Mononuclear cell (primary cell): Measurements from ENCODE around the gene C14orf132. TPM values are rescaled to one million over a fixed set of nuclear protein-coding genes. Genes with fewer than 3 reads are reported as not detected.

ENCODE experiments used
- H3K27me3 ChIP-seq: 2 replicates; pipeline ENCODE4 v1.6.0; 2011; ENCODE audit warnings: low read length, control low read depth; ENCODE audit not compliant: insufficient read depth
- H3K4me1 ChIP-seq: 2 replicates; pipeline ENCODE4 v1.5.1; 2011; ENCODE audit warnings: mild to moderate bottlenecking, low read length, control low read depth; ENCODE audit not compliant: insufficient read depth
- H3K4me3 ChIP-seq: 2 replicates; pipeline ENCODE4 v1.5.1; 2011; ENCODE audit warnings: mild to moderate bottlenecking, low read length, moderate library complexity
- H3K9me3 ChIP-seq: 2 replicates; pipeline ENCODE4 v1.5.1; 2011; ENCODE audit warnings: low read depth, mild to moderate bottlenecking, control low read depth, low read length
- total RNA-seq: library from RNA; depleted of rRNA; stranded (reverse); fragments of >200 nt; gene quantifications from one replicate; pipeline ENCODE4 v1.2.3, GENCODE V29; 2012

C14orf132 gene
- total RNA-seq, 1 donor, result 1.0 TPM

DNA sequence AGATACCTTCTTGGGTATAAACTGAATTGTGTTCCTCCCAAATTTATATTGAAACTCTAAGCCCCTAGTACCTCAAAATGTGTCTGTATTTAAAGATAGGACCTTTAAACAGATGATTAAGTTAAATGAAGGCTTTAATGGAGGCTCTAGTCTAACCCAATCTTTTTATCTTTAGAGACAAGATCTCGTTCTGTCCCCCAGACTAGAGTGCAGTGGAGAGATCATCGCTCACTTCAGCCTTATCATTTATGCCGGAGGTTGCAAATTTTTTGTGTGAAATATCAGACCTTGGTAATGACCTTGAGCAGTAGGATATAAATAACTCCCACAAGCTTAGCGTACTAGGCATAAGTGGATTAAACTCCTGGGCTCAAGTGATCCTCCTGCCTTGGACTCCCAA, 81.8 kb downstream of the C14orf132 start:
- H3K9me3 ChIP-seq, result no peaks in the 10 kb centered on the region
- H3K4me1 ChIP-seq, result peaks cover 5% of the 10 kb centered on the region
- H3K4me3 ChIP-seq, result no peak overlapping the region
- no peaks in the 10 kb centered on the region for H3K27me3 ChIP-seq

DNA sequence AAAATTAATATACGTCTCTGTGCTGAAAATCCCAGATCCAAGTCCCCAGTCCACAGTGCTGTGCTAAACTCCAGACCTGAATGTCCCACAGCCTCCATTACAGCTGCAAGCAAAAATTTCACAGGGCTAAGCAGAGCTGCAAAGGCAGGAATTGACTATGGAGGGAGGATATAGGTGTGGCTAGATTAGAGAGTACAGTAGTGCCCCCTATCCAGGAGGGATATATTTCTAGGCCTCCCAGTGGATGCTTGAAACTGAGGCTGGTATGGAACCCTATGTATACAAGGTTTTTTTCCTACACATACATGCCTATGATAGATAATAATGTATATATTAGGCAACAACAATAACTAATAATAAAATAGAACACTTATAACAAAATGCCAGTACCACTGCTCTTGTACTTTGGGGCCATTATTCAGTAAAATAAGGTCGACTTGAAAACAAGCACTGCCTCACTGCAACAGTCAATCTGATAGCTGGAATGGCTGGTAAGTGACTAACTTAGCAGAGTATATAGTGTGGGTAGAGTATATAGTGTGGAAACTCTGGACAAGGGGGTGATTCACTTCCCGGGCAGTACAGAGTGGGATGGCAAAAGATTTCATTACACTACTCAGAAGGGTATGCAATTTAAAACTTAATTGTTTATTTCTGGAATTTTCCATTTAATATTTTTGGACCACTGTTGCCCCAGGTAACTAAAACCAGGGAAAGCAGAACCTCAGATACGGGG, 82.7 kb downstream of the C14orf132 start:
- H3K27me3 ChIP-seq, result no peaks in the 10 kb centered on the region
- no peak overlapping the region for H3K4me3 ChIP-seq
- H3K9me3 ChIP-seq, result no peaks in the 10 kb centered on the region
- peaks cover 9% of the 10 kb centered on the region for H3K4me1 ChIP-seq

DNA sequence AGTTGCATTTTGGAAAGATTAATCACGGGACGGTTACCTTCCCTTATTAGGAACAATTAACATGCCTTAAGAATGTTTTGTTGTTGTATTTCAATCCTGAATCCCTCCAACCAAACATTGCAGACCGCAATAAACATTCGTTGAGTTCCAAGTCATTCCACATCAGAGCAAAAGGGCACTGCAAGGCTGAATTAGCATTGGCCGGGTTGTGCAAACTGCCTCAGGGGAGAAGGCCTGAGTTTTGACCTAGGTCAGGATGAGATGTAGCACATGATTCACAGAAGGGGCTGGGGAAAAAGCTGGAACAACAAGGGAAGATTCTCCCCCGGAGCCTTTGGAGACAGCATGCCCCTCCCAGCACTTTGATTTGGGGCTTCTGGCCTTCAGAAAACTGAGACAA, 83.3 kb downstream of the C14orf132 start:
- peaks cover 16% of the 10 kb centered on the region for H3K4me1 ChIP-seq
- no peak overlapping the region for H3K4me3 ChIP-seq
- no peaks in the 10 kb centered on the region for H3K27me3 ChIP-seq
- H3K9me3 ChIP-seq, result no peaks in the 10 kb centered on the region

DNA sequence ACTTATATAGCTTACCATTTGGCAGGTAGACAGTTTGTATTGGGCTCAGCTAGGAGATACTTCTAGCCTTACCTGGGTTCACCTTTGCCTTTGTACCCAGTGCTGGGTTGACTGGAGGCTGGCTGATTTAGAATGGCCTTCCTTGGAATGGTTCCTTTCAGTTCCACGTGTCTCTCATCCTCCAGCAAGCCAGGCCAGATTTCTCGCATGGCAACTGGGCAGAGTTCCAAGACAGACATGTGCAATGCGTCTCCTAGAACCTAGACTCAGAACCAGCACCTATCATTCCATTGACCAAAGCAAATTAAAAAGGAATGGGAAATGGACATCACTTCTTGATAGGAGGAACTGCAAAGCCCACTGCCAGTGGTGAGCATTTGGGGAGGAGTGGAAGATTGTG, 86.4 kb downstream of the C14orf132 start:
- no peak overlapping the region for H3K4me3 ChIP-seq
- H3K27me3 ChIP-seq, result no peaks in the 10 kb centered on the region
- no peaks in the 10 kb centered on the region for H3K9me3 ChIP-seq
- peaks cover 17% of the 10 kb centered on the region for H3K4me1 ChIP-seq

DNA sequence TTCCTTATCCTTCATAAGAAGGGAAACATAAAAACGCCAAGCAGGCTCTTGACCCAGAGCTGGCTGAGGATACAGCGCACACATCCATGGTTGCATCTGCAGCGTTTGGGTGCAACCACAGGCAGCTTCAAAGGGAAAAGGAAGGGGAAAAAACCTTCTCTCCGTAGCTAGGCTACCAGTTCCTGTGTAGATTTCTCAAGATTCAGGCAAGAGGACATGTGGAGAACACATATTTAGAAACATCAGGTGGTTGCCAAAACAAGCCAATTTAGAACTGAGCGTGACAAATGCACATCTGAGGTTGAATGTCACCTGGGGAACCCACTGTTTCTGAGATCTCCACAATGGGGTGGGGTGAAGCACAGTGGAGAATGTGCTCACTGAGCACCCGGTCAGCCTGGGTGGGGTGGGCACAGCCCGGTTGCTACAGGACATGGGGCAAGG, 87.2 kb downstream of the C14orf132 start:
- H3K27me3 ChIP-seq, result no peaks in the 10 kb centered on the region
- no peaks in the 10 kb centered on the region for H3K9me3 ChIP-seq
- H3K4me1 ChIP-seq, result peaks cover 17% of the 10 kb centered on the region
- no peak overlapping the region for H3K4me3 ChIP-seq

DNA sequence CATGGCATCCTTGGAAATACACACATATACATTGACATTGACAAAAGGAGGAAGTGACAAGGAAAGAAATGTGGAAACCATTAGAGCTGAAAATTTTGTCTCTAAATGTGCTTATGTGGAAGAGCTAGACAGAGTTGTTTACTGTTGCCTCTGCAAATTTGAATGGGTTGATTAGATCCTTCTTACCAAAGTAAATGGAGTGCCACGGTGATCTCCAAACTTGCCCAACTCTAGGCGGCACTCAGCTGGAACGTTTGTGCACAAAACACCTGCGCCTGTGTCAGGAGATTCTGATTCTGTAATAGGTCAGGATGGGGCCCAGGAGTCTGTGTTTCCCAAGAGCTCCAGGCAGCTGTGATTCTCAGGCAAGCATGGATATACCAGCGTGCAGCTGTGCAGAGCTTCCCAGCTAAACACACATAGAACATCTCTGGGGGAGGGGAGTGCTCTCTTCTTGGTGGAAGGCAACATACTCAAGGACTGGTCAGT, 87.7 kb downstream of the C14orf132 start:
- Histone ChIP-seq H3K4me1 (peaks cover 17% of the 10 kb centered on the region), H3K27me3 (no peaks in the 10 kb centered on the region), H3K4me3 (no peak overlapping the region), H3K9me3 (no peaks in the 10 kb centered on the region)

DNA sequence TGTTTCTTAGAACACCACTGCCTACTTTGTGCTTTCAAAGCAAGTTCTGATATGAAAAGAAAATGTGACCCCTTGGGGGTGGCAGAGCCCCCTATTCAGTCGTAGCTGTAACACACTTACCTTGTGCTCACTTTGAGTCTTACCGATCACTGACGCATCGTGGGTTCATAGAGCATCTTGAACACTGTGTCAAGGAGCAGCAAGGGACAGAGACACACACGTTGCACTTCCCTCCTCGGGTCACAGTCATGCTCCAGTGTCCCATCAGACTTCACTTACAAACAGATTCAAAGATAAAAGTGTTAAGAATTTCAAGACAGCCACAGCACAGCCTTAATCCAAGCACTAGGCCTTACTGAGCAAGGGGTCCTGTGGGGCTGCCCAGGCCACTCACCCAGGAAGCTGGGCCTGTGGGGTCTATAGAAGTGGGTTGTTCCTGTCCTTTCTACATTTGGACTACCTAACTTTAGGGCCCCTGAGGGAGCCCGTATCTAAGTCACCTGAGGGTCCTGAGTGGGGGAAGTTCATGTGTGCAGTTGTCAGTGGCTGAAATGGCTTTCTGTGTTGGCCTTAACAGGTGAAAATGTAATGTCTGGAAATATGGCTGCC, 90.1 kb downstream of the C14orf132 start:
- Histone ChIP-seq H3K9me3 (no peaks in the 10 kb centered on the region), H3K4me1 (peaks cover 17% of the 10 kb centered on the region), H3K4me3 (no peak overlapping the region), H3K27me3 (no peaks in the 10 kb centered on the region)

DNA sequence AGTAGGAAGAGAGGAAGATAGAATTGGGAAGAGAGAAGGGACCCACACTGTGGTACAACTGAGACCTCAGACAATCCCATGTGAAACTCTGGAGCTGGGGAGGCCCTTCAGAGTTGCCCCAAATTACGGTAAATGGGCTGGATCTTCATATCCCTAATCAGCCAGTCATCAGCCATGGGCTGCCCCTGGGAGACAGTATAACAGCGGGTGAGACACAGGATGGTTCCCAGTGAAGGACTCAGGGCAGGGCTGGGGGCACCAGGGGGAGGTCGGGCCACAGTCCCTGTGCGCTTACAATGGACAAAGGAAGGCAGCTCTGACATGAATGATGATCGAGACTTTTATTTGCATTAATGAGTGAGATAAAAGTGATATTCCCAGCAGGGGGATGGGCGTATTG, 91.2 kb downstream of the C14orf132 start:
- peaks cover 15% of the 10 kb centered on the region for H3K4me1 ChIP-seq
- no peak overlapping the region for H3K4me3 ChIP-seq
- H3K27me3 ChIP-seq, result no peaks in the 10 kb centered on the region
- H3K9me3 ChIP-seq, result no peaks in the 10 kb centered on the region

DNA sequence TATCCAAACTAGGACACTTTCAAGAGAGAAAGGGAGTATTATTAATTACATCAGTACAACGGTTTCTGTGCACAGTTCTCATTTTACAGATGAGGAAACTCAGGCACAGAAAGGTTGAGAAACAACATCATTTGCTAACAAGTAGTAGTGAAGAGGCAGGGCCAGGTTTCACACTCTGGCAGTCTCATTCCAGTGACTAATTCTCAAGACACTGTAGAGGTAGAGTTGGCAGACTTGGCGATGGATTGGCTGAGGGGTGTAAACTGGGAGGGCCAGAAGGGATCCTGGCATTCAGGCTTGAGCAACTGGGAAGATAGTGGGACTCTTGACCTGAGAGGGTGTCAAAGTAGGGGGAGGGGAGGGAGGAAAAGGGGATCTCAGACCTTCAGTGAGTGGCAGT, 91.7 kb downstream of the C14orf132 start:
- Histone ChIP-seq H3K9me3 (no peaks in the 10 kb centered on the region), H3K4me1 (peaks cover 11% of the 10 kb centered on the region), H3K27me3 (no peaks in the 10 kb centered on the region), H3K4me3 (no peak overlapping the region)

DNA sequence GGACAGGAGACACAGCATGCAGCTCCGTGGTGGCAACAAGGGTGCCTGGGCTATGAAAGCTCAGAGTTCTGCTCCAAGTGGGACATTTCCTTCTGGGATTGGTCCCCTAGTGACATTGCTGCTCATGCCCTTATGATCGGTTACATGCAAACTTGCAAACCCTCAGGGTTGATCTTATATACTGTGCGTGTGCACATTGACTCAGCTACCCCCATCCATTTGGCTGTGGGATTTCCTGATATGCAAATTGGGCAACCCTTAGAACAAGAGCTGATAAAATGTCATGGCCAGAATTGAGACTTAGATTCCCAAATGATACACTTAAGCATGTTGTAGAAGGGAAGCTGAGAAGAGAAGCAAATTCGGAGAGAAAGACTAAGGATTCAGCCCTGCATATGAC, 92.7 kb downstream of the C14orf132 start:
- no peaks in the 10 kb centered on the region for H3K27me3 ChIP-seq
- no peak overlapping the region for H3K4me3 ChIP-seq
- peaks cover 7% of the 10 kb centered on the region for H3K4me1 ChIP-seq
- H3K9me3 ChIP-seq, result no peaks in the 10 kb centered on the region

DNA sequence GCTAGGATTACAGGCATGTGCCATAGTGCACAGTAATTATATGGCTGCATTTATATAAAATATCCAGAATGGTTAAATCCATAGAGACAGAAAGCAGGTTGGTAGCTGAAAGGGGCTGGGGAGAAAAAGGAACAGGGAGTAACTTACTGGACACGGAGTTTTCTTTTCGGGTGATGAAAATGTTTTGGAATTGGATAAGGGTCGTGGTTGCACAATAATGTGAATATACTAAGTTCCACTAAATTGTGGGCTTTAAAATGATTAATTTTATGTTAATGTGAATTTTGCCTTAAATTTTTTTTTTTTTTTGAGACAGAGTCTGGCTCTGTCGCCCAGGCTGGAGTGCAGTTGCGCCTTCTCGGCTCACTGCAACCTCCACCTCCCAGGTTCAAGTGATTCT, 95.3 kb downstream of the C14orf132 start:
- Histone ChIP-seq H3K27me3 (no peaks in the 10 kb centered on the region), H3K4me3 (no peak overlapping the region), H3K9me3 (no peaks in the 10 kb centered on the region), H3K4me1 (no peaks in the 10 kb centered on the region)

DNA sequence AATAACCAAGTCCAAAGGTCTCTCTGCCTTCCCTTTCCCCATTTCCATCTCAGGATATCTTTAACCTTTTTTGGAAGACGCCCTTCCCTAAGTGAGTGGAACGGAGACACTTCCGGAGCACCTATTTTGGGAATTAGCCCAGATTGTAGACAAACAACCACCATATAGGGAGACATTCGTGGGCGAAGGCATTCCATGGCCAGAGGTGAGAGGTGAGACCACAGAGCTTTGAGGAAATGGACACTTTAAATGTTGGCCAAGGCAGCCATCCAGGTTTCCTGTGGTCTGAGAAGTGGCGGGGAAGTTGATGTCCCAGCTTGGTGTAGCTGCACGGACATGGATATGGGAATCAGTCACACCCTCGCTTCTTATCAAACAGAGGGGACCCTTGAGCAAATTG, 96.1 kb downstream of the C14orf132 start:
- H3K27me3 ChIP-seq, result no peaks in the 10 kb centered on the region
- H3K4me1 ChIP-seq, result no peaks in the 10 kb centered on the region
- no peaks in the 10 kb centered on the region for H3K9me3 ChIP-seq
- no peak overlapping the region for H3K4me3 ChIP-seq

DNA sequence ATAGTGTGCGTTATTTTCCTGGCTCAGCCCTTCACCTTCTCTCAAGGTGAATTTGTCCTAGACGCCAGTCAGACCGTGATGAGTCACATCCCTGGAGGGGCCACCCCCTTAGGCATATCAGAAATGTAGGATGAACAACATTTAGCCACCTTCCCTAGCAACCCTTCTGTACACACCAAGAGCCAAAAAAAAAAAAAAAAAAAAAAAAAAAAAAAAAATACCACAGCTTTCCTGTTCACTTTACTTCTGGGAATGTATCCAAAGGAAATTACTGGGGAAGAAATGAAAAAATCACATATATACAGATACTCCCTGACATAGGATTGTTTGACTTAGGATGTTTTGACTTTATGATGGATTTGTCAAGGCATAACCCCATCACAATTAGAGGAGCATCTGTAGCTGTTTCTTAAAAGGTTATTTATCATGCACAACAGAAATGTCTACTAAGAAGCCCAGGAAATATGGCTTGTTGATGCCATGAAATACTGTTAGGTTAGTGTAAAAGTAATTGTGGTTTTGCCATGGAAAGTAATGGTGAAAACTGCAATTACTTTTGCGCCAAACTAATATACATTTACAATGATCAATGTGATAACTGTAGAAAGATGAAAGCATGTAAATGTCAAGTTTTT, 97.3 kb downstream of the C14orf132 start:
- H3K9me3 ChIP-seq, result no peaks in the 10 kb centered on the region
- H3K27me3 ChIP-seq, result no peaks in the 10 kb centered on the region
- H3K4me1 ChIP-seq, result no peaks in the 10 kb centered on the region
- H3K4me3 ChIP-seq, result no peak overlapping the region

DNA sequence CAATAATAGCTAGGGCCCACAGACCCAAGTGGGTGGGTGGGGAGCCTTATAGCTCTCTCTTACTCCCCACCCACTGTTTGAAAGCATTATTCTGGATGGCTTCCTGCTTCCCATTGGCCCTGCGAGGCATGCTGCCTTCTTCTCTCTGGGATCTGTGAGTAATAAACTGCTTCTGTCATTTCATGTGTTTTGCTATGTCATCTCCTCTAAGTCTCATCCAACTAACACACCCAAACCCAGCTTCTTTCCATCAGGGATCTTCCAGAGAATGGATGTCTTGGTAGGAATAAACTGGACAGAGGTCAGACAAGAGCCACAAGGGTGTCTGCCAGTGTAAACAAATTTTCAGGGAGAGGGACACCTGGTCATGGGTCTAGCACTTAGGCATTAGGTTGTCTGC, 99.1 kb downstream of the C14orf132 start:
- H3K9me3 ChIP-seq, result no peaks in the 10 kb centered on the region
- no peak overlapping the region for H3K4me3 ChIP-seq
- no peaks in the 10 kb centered on the region for H3K4me1 ChIP-seq
- H3K27me3 ChIP-seq, result no peaks in the 10 kb centered on the region

DNA sequence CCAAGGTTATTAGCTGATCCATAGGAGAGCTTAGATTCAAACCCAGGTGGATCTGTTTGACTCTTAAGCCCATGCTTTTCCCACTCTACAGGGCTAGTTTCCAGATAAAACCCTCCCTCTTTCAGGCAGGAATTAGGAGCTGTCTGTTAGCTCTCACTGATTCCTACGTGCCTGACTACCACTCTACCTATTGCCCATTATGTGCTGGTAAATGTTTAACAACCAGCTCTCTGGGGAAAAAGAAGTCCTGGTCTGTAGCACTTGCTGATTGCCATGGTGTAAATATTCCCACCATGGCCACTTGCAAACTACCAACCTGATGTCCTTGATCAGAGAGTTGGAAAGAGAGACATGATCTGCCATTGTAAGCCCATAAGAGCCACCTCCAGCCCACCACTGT, 100.0 kb downstream of the C14orf132 start:
- Histone ChIP-seq H3K4me1 (no peaks in the 10 kb centered on the region), H3K9me3 (no peaks in the 10 kb centered on the region), H3K27me3 (no peaks in the 10 kb centered on the region), H3K4me3 (no peak overlapping the region)
